HCT116 (cell line): Measurements from ENCODE around the gene SLC4A7. TPM values are rescaled to one million over a fixed set of nuclear protein-coding genes. Genes with fewer than 3 reads are reported as not detected.

Source experiments
- ATAC-seq: fragments of 200-7000 bp; cut with Tn5 transposase; 2 replicates; pipeline ENCODE4 v1.9.1; 2020; ENCODE audit warnings: mild to moderate bottlenecking, moderate library complexity
- BruUV-seq: library from RNA; stranded (reverse); fragments of 400-500 nt; replicated peaks from 2 replicates; lab custom pipeline; 2021; lab: Mats Ljungman, UMichigan
- CTCF ChIA-PET: fragments of 300-600 bp; sonication (Branson Sonifier 250); formaldehyde crosslinking; loops from one replicate; lab custom pipeline; 2021; ENCODE audit warnings: antibody characterized with exemption; lab: Charles Lee
- POLR2A ChIA-PET: fragments of 300-600, 350-600 bp; sonication (Branson Sonifier 250); formaldehyde crosslinking; loops from one replicate; lab custom pipeline; 2021; ENCODE audit warnings: antibody characterized with exemption; lab: Charles Lee
- RAD21 ChIA-PET, 2 experiments: fragments of 300-600 bp; sonication (Branson Sonifier 250); formaldehyde crosslinking; loops; one replicate each; lab custom pipeline; 2023; ENCODE audit warnings: low total read pairs in 2 of 2; ENCODE audit not compliant: uncharacterized antibody in 2 of 2, unreplicated experiment in 2 of 2, low non-redundant PET in 1 of 2; lab: Charles Lee
- DNase-seq: peaks from one replicate; pipeline ENCODE4 v3.0.0-alpha.2; 2010; ENCODE audit warnings: low read depth, low spot score
- H2AFZ ChIP-seq: fragments of 200-600 bp; shearing (Covaris generic), sonication (generic); 2 replicates; pipeline ENCODE4 v1.6.1; 2017; ENCODE audit warnings: low read depth, mixed run types, mixed read lengths, antibody characterized with exemption, low read length; ENCODE audit not compliant: poor library complexity, severe bottlenecking
- H3K27ac ChIP-seq: 2 replicates; pipeline ENCODE4 v1.5.1; 2012; ENCODE audit warnings: low read depth, low read length
- H3K27me3 ChIP-seq: fragments of 200-600 bp; sonication (generic); 2 replicates; pipeline ENCODE4 v1.6.1; 2016; ENCODE audit warnings: mixed run types, low read length, mixed read lengths; ENCODE audit not compliant: insufficient read depth
- H3K36me3 ChIP-seq, 2 experiments: fragments of 200-500 bp in 1 of 2; fragments of 200-600 bp in 1 of 2; sonication (Bioruptor generic) in 1 of 2; sonication (generic) in 1 of 2; 2 replicates each; pipeline versions ENCODE4 v1.5.1 to v1.6.1; 2014 to 2016; ENCODE audit warnings: low read length in 2 of 2, inconsistent platforms in 1 of 2, mixed read lengths in 1 of 2, mixed run types in 1 of 2; ENCODE audit not compliant: insufficient read depth in 2 of 2, control insufficient read depth in 1 of 2
- H3K4me1 ChIP-seq, 2 experiments: fragments of 200-600 bp in 1 of 2; sonication (generic) in 1 of 2; 2 replicates each; pipeline versions ENCODE4 v1.5.1 to v1.6.1; 2012 to 2017; ENCODE audit warnings: low read length in 2 of 2, inconsistent platforms in 1 of 2, mild to moderate bottlenecking in 1 of 2, mixed read lengths in 1 of 2, mixed run types in 1 of 2, moderate library complexity in 1 of 2; ENCODE audit not compliant: insufficient read depth in 2 of 2, control insufficient read depth in 1 of 2
- H3K4me2 ChIP-seq: fragments of 200-600 bp; sonication (generic); 2 replicates; pipeline ENCODE4 v1.6.1; 2017; ENCODE audit warnings: mixed run types, low read length, mixed read lengths
- H3K4me3 ChIP-seq, 2 experiments: fragments of 200-600 bp in 1 of 2; sonication (generic) in 1 of 2; replicated peaks in 1 of 2; 2 replicates each; pipeline ENCODE4 v1.5.1; 2011 to 2016; ENCODE audit warnings: low read length in 2 of 2, control low read depth in 1 of 2, low read depth in 1 of 2, mild to moderate bottlenecking in 1 of 2, mixed read lengths in 1 of 2, mixed run types in 1 of 2
- H3K79me2 ChIP-seq: fragments of 200-600 bp; sonication (generic); 2 replicates; pipeline ENCODE4 v1.6.1; 2017; ENCODE audit warnings: mild to moderate bottlenecking, mixed run types, low read length, moderate library complexity, mixed read lengths; ENCODE audit not compliant: insufficient read depth
- H3K9ac ChIP-seq: fragments of 200-600 bp; sonication (generic); 2 replicates; pipeline ENCODE4 v1.6.1; 2016; ENCODE audit warnings: low read length, mixed read lengths
- H3K9me2 ChIP-seq: fragments of 200-600 bp; sonication (generic), shearing (Covaris generic); 2 replicates; pipeline ENCODE4 v1.6.1; 2017; ENCODE audit warnings: mixed run types, mild to moderate bottlenecking, moderate library complexity; ENCODE audit not compliant: insufficient read depth
- H3K9me3 ChIP-seq, 2 experiments: fragments of 200-500 bp in 1 of 2; fragments of 200-600 bp in 1 of 2; sonication (Bioruptor generic) in 1 of 2; sonication (generic) in 1 of 2; 2 replicates each; pipeline ENCODE4 v1.6.1; 2014 to 2017; ENCODE audit warnings: low read length in 2 of 2, mixed read lengths in 2 of 2, inconsistent platforms in 1 of 2, low read depth in 1 of 2, mild to moderate bottlenecking in 1 of 2, mixed run types in 1 of 2, moderate library complexity in 1 of 2; ENCODE audit not compliant: control insufficient read depth in 1 of 2, insufficient read depth in 1 of 2
- H4K20me1 ChIP-seq: fragments of 200-600 bp; sonication (generic), shearing (Covaris generic); 2 replicates; pipeline ENCODE4 v1.6.1; 2017; ENCODE audit warnings: mixed run types, mild to moderate bottlenecking, moderate library complexity; ENCODE audit not compliant: insufficient read depth
- CBX3 ChIP-seq: IDR thresholded peaks from 2 replicates; pipeline ENCODE4 v1.6.1; 2012; ENCODE audit warnings: low read depth
- CEBPB ChIP-seq: IDR thresholded peaks from 2 replicates; pipeline ENCODE4 v1.6.1; 2012; ENCODE audit warnings: low read depth
- CTCF ChIP-seq, 3 experiments: fragments of 200-600 bp in 1 of 3; sonication (generic) in 1 of 3; IDR thresholded peaks in 2 of 3; conservative IDR thresholded peaks in 1 of 3; 2 replicates each; pipeline ENCODE4 v1.5.1; 2012 to 2017; ENCODE audit warnings: low read depth in 2 of 3, low read length in 2 of 3, antibody characterized with exemption in 1 of 3, borderline replicate concordance in 1 of 3, control low read depth in 1 of 3, mild to moderate bottlenecking in 1 of 3, mixed read lengths in 1 of 3, mixed run types in 1 of 3, moderate library complexity in 1 of 3; ENCODE audit not compliant: insufficient read depth in 1 of 3
- EGR1 ChIP-seq: IDR thresholded peaks from 2 replicates; pipeline ENCODE4 v1.6.1; 2012; ENCODE audit warnings: low read depth
- ELF1 ChIP-seq: IDR thresholded peaks from 2 replicates; pipeline ENCODE4 v1.6.1; 2012; ENCODE audit warnings: low read depth, borderline replicate concordance
- EZH2phosphoT487 ChIP-seq: fragments of 200-600 bp; IDR thresholded peaks from 2 replicates; pipeline ENCODE4 v1.6.1; 2018; ENCODE audit warnings: antibody characterized with exemption, borderline replicate concordance
- FOSL1 ChIP-seq: IDR thresholded peaks from 2 replicates; pipeline ENCODE4 v1.6.1; 2012; ENCODE audit warnings: low read depth
- JUND ChIP-seq: IDR thresholded peaks from 2 replicates; pipeline ENCODE4 v1.6.1; 2012
- MAX ChIP-seq: IDR thresholded peaks from 2 replicates; pipeline ENCODE4 v1.6.1; 2012
- POLR2A ChIP-seq: IDR thresholded peaks from 2 replicates; pipeline ENCODE4 v1.7.0; 2011; ENCODE audit warnings: borderline replicate concordance; ENCODE audit not compliant: insufficient read depth, insufficient read length; ENCODE audit errors: extremely low read depth
- POLR2AphosphoS5 ChIP-seq: IDR thresholded peaks from 2 replicates; pipeline ENCODE4 v1.6.1; 2011; ENCODE audit warnings: mild to moderate bottlenecking, low read depth, low read length, moderate library complexity
- RAD21 ChIP-seq: IDR thresholded peaks from 2 replicates; pipeline ENCODE4 v1.6.1; 2012; ENCODE audit warnings: low read depth, mild to moderate bottlenecking
- REST ChIP-seq: IDR thresholded peaks from 2 replicates; pipeline ENCODE4 v1.6.1; 2012; ENCODE audit warnings: low read depth
- SIN3A ChIP-seq: IDR thresholded peaks from 2 replicates; pipeline ENCODE4 v1.6.1; 2012; ENCODE audit warnings: low read depth
- SP1 ChIP-seq: IDR thresholded peaks from 2 replicates; pipeline ENCODE4 v1.6.1; 2012; ENCODE audit warnings: low read depth
- SRF ChIP-seq: IDR thresholded peaks from 2 replicates; pipeline ENCODE4 v1.6.1; 2012; ENCODE audit warnings: low read depth
- TCF7L2 ChIP-seq: IDR thresholded peaks from 2 replicates; pipeline ENCODE4 v1.7.0; 2011; ENCODE audit warnings: borderline replicate concordance, inconsistent platforms; ENCODE audit not compliant: insufficient read depth, insufficient read length; ENCODE audit errors: extremely low read depth
- YY1 ChIP-seq: IDR thresholded peaks from 2 replicates; pipeline ENCODE4 v1.6.1; 2011; ENCODE audit warnings: low read length, low read depth, moderate library complexity, mild to moderate bottlenecking; ENCODE audit not compliant: insufficient replicate concordance; ENCODE audit errors: extremely low read depth
- ZBTB33 ChIP-seq: IDR thresholded peaks from 2 replicates; pipeline ENCODE4 v1.6.1; 2011; ENCODE audit warnings: mild to moderate bottlenecking, low read length, moderate library complexity; ENCODE audit not compliant: insufficient replicate concordance; ENCODE audit errors: extremely low read depth
- ZFX ChIP-seq: fragments of 450-650 bp; IDR thresholded peaks from 2 replicates; pipeline ENCODE4 v1.6.1; 2017
- intact Hi-C: fragments of 100-400 bp; cut with micrococcal nuclease; formaldehyde crosslinking; loops from 2 replicates; pipeline ENCODE4 v1.10.0; 2022
- total RNA-seq: library from RNA; stranded (reverse); gene quantifications from one replicate; pipeline ENCODE4 v1.2.1, GENCODE V29; 2021; ENCODE audit not compliant: unreplicated experiment

SLC4A7 gene
- total RNA-seq, 1 experiment from 2014 or later: 37.6 TPM

GRCh38 chr3:27345493-27345892, 138.7 kb downstream of the SLC4A7 start:
- BruUV-seq: no TSS peak
- Histone ChIP-seq H3K36me3 (no peaks in the 10 kb centered on the region), H3K9me3 (no peaks in the 10 kb centered on the region), H2AFZ (no peak overlapping the region), H3K4me3 (no peak overlapping the region), H4K20me1 (no peaks in the 10 kb centered on the region), H3K4me1 (no peaks in the 10 kb centered on the region), H3K4me2 (no peak overlapping the region), H3K9ac (no peak overlapping the region), H3K27ac (no peak overlapping the region), H3K9me2 (no peaks in the 10 kb centered on the region), H3K27me3 (no peaks in the 10 kb centered on the region), H3K79me2 (no peaks in the 10 kb centered on the region)
- ChIA-PET POLR2A (no interaction called here), CTCF (no interaction called here), RAD21 (no interaction called here)
- no peak for DNase-seq
- ATAC-seq: no peak
- TF ChIP-seq ELF1 (no peak), EGR1 (no peak), CEBPB (no peak), TCF7L2 (no peak), RAD21 (no peak), SIN3A (no peak), ZBTB33 (no peak), POLR2A (no peak), POLR2AphosphoS5 (no peak), CTCF (IDR thresholded peaks at IDR 0.05 in 2 of 3, conservative IDR thresholded peaks at IDR 0.05 in 1 of 3; ENCODE audit: borderline replicate concordance in 1 of 3, insufficient read depth in 1 of 3, low read depth in 2 of 3, low read length in 2 of 3) (no peak), REST (no peak), MAX (no peak), SRF (no peak), CBX3 (no peak), JUND (no peak), SP1 (no peak), ZFX (no peak), FOSL1 (no peak), YY1 (no peak), EZH2phosphoT487 (no peak)
- intact Hi-C loops: no loop called here
